Measurements from ENCODE around the gene TMPRSS7.
"Not testable (repeated sequence)": the region's sequence is repeated elsewhere in the genome, so short reads cannot be mapped to it uniquely, and the experiment has no call there.

TMPRSS7 gene

DNA sequence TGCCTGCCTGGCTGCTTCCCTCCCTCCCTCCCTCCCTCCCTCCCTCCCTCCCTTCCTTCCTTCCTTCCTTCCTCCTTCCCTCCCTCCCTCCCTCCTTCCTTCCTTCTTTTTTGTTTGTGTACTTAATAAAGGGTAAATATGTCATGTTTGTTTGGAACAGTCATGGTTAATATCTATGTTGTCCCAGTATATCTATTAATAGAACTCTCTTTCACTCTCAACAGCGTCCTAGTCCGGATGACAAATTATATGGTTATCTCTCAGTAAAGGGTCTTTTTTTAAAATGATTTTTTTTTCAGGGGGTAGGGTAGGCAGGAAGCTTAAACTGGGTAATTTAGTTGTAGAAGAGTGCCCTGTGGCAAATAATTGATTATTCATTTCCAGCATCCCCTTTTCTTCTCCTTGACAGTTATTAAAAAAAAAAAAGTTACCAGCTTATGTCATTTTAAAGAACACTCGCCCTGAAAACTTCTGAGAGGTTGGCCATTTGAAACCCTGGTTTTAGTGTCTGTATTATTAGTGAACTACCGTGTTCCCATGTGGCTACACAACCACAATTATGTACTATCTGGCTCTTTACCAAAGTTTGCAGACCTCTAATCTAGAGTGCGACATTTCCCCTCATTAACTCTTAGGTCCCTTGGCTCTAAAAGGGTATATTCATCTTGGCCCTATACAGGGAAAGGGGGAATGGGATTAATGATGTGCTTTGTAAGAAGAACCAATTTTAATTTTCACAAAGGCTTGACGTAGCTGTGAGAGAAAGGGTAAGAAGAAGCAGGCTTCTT lies 22.1 kb upstream of the TMPRSS7 start:
- DNase-seq (ENCODE audit: low read depth in 3 of 3, low spot score in 1 of 3): no peak

GRCh38 chr3:112013058-112013783 lies 21.3 kb upstream of the TMPRSS7 start:
- peak in 2 of 3 donors; percentile 17 to 33 for DNase-seq (ENCODE audit: low read depth in 3 of 3, low spot score in 1 of 3)

GRCh38 chr3:112013784-112014143 lies 20.8 kb upstream of the TMPRSS7 start:
- DNase-seq (ENCODE audit: low read depth in 3 of 3, low spot score in 1 of 3): no peak

GRCh38 chr3:112017091-112017490 lies 17.4 kb upstream of the TMPRSS7 start:
- DNase-seq (ENCODE audit: low read depth in 3 of 3, low spot score in 1 of 3): no peak

GRCh38 chr3:112018712-112019111 lies 15.8 kb upstream of the TMPRSS7 start:
- no peak for DNase-seq (ENCODE audit: low read depth in 3 of 3, low spot score in 1 of 3)

GRCh38 chr3:112019716-112020115 lies 14.8 kb upstream of the TMPRSS7 start:
- DNase-seq (ENCODE audit: low read depth in 3 of 3, low spot score in 1 of 3): no peak

DNA sequence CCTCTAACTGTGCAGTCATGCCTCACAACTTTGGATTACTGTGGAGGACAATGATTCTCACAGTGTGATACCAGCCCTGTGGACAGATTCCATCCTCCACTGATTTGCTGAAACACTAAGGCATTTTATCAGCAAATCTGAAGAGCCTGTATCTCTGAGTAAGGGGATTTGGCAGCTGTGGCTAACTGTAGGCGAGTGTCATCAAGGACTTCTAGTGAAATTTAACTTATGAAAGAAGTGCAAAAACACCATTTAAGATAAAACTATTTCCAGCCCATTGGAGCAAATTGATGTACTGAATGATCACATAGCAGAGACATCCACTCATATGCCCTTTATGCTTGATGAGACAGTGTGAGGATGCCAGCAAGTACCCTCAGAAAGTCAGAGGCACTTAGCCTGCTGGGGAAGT lies 13.9 kb upstream of the TMPRSS7 start:
- no peak for DNase-seq (ENCODE audit: low read depth in 3 of 3, low spot score in 1 of 3)

GRCh38 chr3:112027142-112027541 lies 7.4 kb upstream of the TMPRSS7 start:
- no peak for DNase-seq (ENCODE audit: low read depth in 3 of 3, low spot score in 1 of 3)

DNA sequence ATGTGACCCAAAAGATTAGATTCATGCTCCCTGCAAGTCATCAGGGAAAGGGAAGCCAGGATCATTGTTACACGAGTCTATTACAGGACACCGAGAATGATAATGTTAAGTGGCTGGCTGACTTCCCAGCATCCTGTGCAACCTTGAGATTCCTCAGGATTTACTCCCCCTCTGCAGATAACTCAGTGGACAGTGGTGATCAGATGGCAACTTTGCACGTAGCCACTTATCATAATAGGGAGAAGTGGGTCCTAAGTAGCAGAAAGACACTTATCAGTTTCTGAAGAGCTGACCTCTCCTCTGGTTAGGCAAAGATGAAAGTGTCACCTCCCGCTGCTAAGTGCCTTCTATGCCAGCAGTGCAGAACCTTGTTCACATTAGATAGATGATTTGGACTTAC lies 6.7 kb upstream of the TMPRSS7 start:
- DNase-seq (ENCODE audit: low read depth in 3 of 3, low spot score in 1 of 3): no peak

- no peak for DNase-seq (ENCODE audit: low read depth in 3 of 3, low spot score in 1 of 3)
These were observed 3.6 kb upstream of the TMPRSS7 start for GRCh38 chr3:112030901-112031300.

GRCh38 chr3:112032098-112032731 lies 2.3 kb upstream of the TMPRSS7 start:
- no peak for DNase-seq (ENCODE audit: low read depth in 3 of 3, low spot score in 1 of 3)

DNA sequence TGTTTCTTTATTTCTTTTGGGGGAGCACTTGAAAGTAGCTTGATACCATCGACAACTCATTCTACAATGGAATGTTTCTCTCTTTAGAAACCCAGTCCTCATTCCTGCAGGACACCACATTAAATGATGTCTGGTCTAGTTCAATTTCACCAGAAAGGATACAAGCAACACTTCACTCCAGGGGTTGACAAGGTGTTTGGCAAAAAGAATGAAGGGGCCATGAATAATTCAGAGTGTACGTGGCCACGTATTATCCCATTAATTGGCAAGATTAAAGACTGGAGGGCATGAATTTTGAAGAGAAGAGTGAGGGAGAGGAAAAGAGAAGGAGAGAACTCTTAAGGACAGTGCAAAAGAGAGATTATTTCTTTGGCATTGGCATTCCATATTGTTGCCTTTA lies 705 bp downstream of the TMPRSS7 start:
- no peak for DNase-seq (ENCODE audit: low read depth in 3 of 3, low spot score in 1 of 3)

GRCh38 chr3:112037194-112037593 lies 2.7 kb downstream of the TMPRSS7 start:
- not testable (repeated sequence) for DNase-seq (ENCODE audit: low read depth in 3 of 3, low spot score in 1 of 3)

GRCh38 chr3:112038863-112039262 lies 4.3 kb downstream of the TMPRSS7 start:
- DNase-seq (ENCODE audit: low read depth in 3 of 3, low spot score in 1 of 3): no peak

DNA sequence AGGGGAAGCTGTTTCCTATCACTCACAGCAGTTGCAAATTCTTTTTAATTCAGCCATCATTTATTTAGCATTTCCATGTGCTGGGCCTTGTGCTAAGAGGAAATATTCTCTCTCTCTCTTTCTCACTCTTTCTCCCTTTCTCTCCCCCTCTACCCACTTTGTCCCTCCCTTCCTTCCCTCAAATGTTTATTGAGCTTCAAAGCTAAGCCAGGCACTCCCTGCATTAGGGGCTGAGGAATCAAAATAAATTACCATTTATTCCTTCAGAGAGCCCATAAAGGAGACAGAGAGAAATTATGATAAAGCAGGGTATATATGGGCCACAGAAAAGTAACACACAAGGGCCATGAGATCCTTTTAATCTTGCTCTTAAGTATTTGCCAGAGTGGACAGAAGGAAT lies 6.8 kb downstream of the TMPRSS7 start:
- DNase-seq (ENCODE audit: low read depth in 3 of 3, low spot score in 1 of 3): no peak

DNA sequence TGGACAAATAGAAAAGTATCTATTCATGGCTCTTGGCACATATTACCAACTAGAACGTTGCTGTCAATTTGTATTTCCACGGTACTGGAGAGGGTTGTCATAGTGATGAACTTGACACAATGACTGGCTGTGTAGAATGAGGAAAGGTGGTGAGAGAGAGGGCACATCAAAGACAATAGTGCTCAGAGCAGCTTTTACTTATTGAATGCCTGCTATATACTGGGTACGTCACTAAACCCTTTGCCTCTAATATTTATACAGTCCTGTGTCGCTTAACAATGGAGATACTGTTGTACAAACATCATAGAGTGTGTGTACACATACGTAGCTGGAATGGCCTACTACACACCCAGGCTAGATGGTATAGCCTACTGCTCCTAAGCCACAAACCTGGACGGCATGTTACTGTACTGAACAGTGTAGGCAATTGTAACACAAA lies 8.3 kb downstream of the TMPRSS7 start:
- DNase-seq (ENCODE audit: low read depth in 3 of 3, low spot score in 1 of 3): no peak

GRCh38 chr3:112043621-112044201 lies 9.2 kb downstream of the TMPRSS7 start:
- DNase-seq (ENCODE audit: low read depth in 3 of 3, low spot score in 1 of 3): peak in 2 of 3 donors; percentile 3 to 7

- no peak for DNase-seq (ENCODE audit: low read depth in 3 of 3, low spot score in 1 of 3)
These were observed 12.1 kb downstream of the TMPRSS7 start for GRCh38 chr3:112046599-112046998.

DNA sequence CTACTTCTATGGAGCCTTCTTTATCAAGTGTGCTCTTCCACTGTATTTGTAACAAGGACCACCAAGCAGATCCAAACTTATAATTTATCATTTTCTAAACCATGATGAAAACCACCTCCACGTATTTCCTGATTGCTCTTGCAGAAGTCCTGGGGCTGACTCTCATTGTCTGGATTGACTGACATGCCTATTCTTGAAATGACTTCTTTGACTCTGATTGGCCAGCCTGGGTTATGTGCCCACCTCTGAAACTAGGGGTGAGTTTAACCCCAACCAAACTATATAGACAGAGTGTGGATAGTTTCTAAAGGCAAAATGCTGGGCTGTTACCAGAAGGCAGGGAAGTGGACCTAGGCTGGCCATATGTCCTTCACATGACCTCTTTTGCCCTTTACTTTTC lies 12.7 kb downstream of the TMPRSS7 start:
- DNase-seq (ENCODE audit: low read depth in 3 of 3, low spot score in 1 of 3): no peak

- no peak for DNase-seq (ENCODE audit: low read depth in 3 of 3, low spot score in 1 of 3)
These were observed 14.4 kb downstream of the TMPRSS7 start for GRCh38 chr3:112048911-112049310.

GRCh38 chr3:112053229-112053628 lies 18.7 kb downstream of the TMPRSS7 start:
- DNase-seq (ENCODE audit: low read depth in 3 of 3, low spot score in 1 of 3): no peak

GRCh38 chr3:112056451-112056929 lies 22.0 kb downstream of the TMPRSS7 start:
- no peak for DNase-seq (ENCODE audit: low read depth in 3 of 3, low spot score in 1 of 3)

Measured in stimulated activated CD4-positive, alpha-beta T cell treated with anti-CD3 and anti-CD28 coated beads, TNF-alpha, amount 100 ng/mL, for 1 hour (primary cell).